Measurements from ENCODE around the gene SLC18B1.

SLC18B1 gene

DNA sequence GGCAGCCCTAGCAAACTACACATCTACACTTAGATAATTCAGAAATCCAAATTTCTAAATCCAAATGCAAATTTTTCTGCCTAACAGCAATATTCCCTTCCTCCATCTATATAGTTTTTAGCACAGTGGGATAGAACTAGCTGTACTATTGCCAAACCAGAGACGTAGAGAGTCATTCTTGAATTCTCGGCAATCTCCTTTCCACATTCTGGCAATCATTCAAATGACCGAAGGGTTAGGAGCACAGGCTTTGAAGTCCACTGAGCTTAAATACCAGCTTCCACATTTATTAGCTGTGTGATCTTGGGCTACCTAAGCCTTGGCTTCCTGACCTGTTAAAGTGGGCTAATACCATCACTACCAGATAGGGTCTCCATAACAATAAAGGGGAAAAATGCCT lies 12.8 kb upstream of the SLC18B1 start:
- Histone ChIP-seq H4K20me1 (ENCODE audit: insufficient read depth, low read length) (peaks cover 17% of the 10 kb centered on the region), H3K27me3 (ENCODE audit: low read depth, low read length) (peaks cover 18% of the 10 kb centered on the region), H3K4me3 (ENCODE audit: low read length) (no peak overlapping the region), H3K9me3 (ENCODE audit: insufficient read depth, low read length) (no peaks in the 10 kb centered on the region), H2AFZ (ENCODE audit: low read depth, low read length) (no peak overlapping the region), H3K4me2 (ENCODE audit: low read length) (no peak overlapping the region), H3K27ac (ENCODE audit: low read length) (no peak overlapping the region), H3K9ac (ENCODE audit: low read length) (no peak overlapping the region), H3K79me2 (ENCODE audit: low read length) (peaks cover 20% of the 10 kb centered on the region), H3K36me3 (replicated peaks; ENCODE audit: low read depth, low read length) (peaks cover 18% of the 10 kb centered on the region), H3K4me1 (ENCODE audit: low read length) (peaks cover 18% of the 10 kb centered on the region)
- no peak for TF ChIP-seq EZH2phosphoT487 (IDR thresholded peaks at IDR 0.05; ENCODE audit: low read depth)
- TF ChIP-seq, protein P1, sequence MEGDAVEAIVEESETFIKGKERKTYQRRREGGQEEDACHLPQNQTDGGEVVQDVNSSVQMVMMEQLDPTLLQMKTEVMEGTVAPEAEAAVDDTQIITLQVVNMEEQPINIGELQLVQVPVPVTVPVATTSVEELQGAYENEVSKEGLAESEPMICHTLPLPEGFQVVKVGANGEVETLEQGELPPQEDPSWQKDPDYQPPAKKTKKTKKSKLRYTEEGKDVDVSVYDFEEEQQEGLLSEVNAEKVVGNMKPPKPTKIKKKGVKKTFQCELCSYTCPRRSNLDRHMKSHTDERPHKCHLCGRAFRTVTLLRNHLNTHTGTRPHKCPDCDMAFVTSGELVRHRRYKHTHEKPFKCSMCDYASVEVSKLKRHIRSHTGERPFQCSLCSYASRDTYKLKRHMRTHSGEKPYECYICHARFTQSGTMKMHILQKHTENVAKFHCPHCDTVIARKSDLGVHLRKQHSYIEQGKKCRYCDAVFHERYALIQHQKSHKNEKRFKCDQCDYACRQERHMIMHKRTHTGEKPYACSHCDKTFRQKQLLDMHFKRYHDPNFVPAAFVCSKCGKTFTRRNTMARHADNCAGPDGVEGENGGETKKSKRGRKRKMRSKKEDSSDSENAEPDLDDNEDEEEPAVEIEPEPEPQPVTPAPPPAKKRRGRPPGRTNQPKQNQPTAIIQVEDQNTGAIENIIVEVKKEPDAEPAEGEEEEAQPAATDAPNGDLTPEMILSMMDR (IDR thresholded peaks at IDR 0.05; ENCODE audit: low read depth, low read length): no peak

DNA sequence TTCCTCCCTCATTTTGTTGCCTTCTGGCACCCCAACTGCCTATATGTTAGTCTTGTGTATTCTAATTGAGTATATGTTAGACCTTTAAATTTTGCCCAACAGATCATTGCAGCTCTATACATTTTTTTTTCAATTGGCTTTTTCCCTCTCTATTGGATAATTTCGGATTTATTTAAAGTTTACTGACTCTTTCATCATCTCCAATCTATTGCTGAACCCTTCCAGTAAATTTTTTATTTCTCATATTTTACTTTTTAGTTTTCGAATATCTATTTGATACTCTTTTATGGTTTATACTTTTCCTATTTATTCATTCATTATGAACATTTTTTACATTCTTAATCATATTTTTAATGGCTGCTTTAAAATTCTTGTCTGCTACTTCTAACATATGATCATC lies 7.1 kb upstream of the SLC18B1 start:
- H3K9ac ChIP-seq (ENCODE audit: low read length): no peak overlapping the region
- H2AFZ ChIP-seq (ENCODE audit: low read depth, low read length): no peak overlapping the region
- H3K4me1 ChIP-seq (ENCODE audit: low read length): no peaks in the 10 kb centered on the region
- no peak overlapping the region for H3K27ac ChIP-seq (ENCODE audit: low read length)
- no peaks in the 10 kb centered on the region for H3K36me3 ChIP-seq (replicated peaks; ENCODE audit: low read depth, low read length)
- TF ChIP-seq EZH2phosphoT487 (IDR thresholded peaks at IDR 0.05; ENCODE audit: low read depth): no peak
- TF ChIP-seq, protein P1 (IDR thresholded peaks at IDR 0.05; ENCODE audit: low read depth, low read length): no peak
- no peaks in the 10 kb centered on the region for H3K9me3 ChIP-seq (ENCODE audit: insufficient read depth, low read length)
- H3K79me2 ChIP-seq (ENCODE audit: low read length): no peaks in the 10 kb centered on the region
- H3K4me2 ChIP-seq (ENCODE audit: low read length): no peak overlapping the region
- no peaks in the 10 kb centered on the region for H4K20me1 ChIP-seq (ENCODE audit: insufficient read depth, low read length)
- H3K4me3 ChIP-seq (ENCODE audit: low read length): no peak overlapping the region
- H3K27me3 ChIP-seq (ENCODE audit: low read depth, low read length): peaks cover 8% of the 10 kb centered on the region

DNA sequence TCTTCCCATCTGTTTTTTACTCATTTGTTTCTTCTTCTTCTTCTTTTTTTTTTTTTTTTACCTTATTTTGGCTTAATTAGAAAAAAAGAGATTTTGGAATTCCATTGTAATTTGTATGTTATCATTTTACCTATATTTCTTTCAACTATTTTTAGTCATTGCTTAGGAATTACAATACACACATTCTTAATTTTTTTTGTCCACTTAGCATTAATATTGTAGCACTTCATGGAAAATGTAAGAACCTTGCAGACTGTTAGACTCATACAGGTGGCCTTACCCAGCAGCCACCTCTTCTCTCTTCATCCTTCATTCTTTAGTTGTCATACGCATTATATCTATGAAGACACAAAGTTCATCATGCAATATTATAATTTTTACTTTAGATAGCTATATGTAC lies 5.8 kb upstream of the SLC18B1 start:
- Histone ChIP-seq H3K4me1 (ENCODE audit: low read length) (peaks cover under 1% of the 10 kb centered on the region; the same call in 1 of the 2 replicates), H3K9me3 (ENCODE audit: insufficient read depth, low read length) (no peaks in the 10 kb centered on the region), H3K9ac (ENCODE audit: low read length) (no peak overlapping the region), H3K4me2 (ENCODE audit: low read length) (no peak overlapping the region), H3K27ac (ENCODE audit: low read length) (no peak overlapping the region), H2AFZ (ENCODE audit: low read depth, low read length) (no peak overlapping the region), H4K20me1 (ENCODE audit: insufficient read depth, low read length) (no peaks in the 10 kb centered on the region), H3K36me3 (replicated peaks; ENCODE audit: low read depth, low read length) (no peaks in the 10 kb centered on the region), H3K79me2 (ENCODE audit: low read length) (no peaks in the 10 kb centered on the region), H3K4me3 (ENCODE audit: low read length) (no peak overlapping the region), H3K27me3 (ENCODE audit: low read depth, low read length) (peaks cover 6% of the 10 kb centered on the region)
- TF ChIP-seq, protein P1 (IDR thresholded peaks at IDR 0.05; ENCODE audit: low read depth, low read length): no peak
- no peak for TF ChIP-seq EZH2phosphoT487 (IDR thresholded peaks at IDR 0.05; ENCODE audit: low read depth)

DNA sequence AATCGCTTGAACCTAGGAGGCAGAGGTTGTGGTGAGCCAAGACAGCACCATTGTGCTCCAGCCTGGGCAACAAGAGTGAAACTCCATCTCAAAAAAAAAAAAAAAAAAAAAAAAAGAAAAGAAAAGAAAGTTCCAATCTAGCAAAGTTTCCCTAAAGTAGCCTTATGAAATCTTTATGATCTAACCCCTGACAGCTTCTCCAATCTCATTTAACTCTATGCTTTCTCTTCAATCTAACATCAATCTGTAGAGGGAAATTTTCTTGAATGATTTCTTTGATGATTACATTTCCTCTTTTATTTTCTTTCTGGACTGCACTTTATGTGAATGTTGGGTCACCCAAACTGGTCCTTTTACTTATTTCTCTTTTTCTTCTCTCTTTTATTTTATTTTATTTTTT lies 2.2 kb upstream of the SLC18B1 start:
- Histone ChIP-seq H3K9me3 (ENCODE audit: insufficient read depth, low read length) (no peaks in the 10 kb centered on the region), H3K27me3 (ENCODE audit: low read depth, low read length) (no peaks in the 10 kb centered on the region), H3K27ac (ENCODE audit: low read length) (no peak overlapping the region), H3K4me1 (ENCODE audit: low read length) (peaks cover 9% of the 10 kb centered on the region), H2AFZ (ENCODE audit: low read depth, low read length) (no peak overlapping the region), H3K9ac (ENCODE audit: low read length) (no peak overlapping the region), H4K20me1 (ENCODE audit: insufficient read depth, low read length) (no peaks in the 10 kb centered on the region), H3K79me2 (ENCODE audit: low read length) (no peaks in the 10 kb centered on the region), H3K4me3 (ENCODE audit: low read length) (no peak overlapping the region), H3K36me3 (replicated peaks; ENCODE audit: low read depth, low read length) (no peaks in the 10 kb centered on the region), H3K4me2 (ENCODE audit: low read length) (no peak overlapping the region)
- no peak for TF ChIP-seq EZH2phosphoT487 (IDR thresholded peaks at IDR 0.05; ENCODE audit: low read depth)
- TF ChIP-seq, protein P1 (IDR thresholded peaks at IDR 0.05; ENCODE audit: low read depth, low read length): no peak

All from OCI-LY3 (cell line).